ENCODE results near the gene ERBIN. TPM values are rescaled to one million over a fixed set of nuclear protein-coding genes. Genes with fewer than 3 reads are reported as not detected.
A peak's percentile ranks its signal among the peaks of the same experiment; 100 is the strongest.
"Not testable (repeated sequence)": the region's sequence is repeated elsewhere in the genome, so short reads cannot be mapped to it uniquely, and the experiment has no call there.

Gene ERBIN, protein sequence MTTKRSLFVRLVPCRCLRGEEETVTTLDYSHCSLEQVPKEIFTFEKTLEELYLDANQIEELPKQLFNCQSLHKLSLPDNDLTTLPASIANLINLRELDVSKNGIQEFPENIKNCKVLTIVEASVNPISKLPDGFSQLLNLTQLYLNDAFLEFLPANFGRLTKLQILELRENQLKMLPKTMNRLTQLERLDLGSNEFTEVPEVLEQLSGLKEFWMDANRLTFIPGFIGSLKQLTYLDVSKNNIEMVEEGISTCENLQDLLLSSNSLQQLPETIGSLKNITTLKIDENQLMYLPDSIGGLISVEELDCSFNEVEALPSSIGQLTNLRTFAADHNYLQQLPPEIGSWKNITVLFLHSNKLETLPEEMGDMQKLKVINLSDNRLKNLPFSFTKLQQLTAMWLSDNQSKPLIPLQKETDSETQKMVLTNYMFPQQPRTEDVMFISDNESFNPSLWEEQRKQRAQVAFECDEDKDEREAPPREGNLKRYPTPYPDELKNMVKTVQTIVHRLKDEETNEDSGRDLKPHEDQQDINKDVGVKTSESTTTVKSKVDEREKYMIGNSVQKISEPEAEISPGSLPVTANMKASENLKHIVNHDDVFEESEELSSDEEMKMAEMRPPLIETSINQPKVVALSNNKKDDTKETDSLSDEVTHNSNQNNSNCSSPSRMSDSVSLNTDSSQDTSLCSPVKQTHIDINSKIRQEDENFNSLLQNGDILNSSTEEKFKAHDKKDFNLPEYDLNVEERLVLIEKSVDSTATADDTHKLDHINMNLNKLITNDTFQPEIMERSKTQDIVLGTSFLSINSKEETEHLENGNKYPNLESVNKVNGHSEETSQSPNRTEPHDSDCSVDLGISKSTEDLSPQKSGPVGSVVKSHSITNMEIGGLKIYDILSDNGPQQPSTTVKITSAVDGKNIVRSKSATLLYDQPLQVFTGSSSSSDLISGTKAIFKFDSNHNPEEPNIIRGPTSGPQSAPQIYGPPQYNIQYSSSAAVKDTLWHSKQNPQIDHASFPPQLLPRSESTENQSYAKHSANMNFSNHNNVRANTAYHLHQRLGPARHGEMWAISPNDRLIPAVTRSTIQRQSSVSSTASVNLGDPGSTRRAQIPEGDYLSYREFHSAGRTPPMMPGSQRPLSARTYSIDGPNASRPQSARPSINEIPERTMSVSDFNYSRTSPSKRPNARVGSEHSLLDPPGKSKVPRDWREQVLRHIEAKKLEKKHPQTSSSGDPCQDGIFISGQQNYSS (N-terminal part only)
- polyA plus RNA-seq (2013, experiment 1 of 4) = 34.4 TPM
- polyA plus RNA-seq (2013, experiment 2 of 4) = 40.2 TPM
- polyA plus RNA-seq (2013, experiment 3 of 4) = 26.7 TPM
- 30.6 TPM for polyA plus RNA-seq (2013, experiment 4 of 4)

DNA sequence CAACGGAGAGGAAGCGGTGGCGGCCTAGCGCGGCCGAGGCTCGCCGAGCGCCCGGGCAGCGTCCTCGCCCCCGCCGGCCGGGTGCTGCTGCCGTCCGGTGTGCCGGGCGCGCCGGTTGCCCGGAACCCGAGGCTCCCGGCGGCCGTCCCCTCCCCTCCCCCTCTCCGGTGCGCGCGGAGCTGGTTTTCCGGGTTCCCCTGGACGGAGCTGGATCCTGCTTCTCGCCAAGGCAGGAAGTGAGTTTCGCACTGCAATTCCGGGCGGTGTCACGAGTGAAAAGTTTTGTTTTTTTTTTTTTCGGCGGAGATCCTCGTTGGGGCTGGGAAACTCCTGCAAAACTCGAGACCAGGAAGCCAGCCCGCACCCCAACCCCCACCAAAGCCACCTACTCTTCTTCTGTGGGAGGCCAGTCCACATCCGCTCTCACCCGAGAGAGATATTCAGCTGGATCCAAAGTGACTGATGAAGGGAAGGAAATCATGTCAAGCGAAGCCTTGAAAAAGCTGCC, at the start of gene ERBIN:
ERBIN (plus strand) TSS at position 300 of the 508 bp plus-strand sequence. CDS start 66,144 bp downstream, outside the sequence.
- Histone ChIP-seq H3K4me3 (ENCODE audit: insufficient read depth, low read depth, low read length) (peak within 1 kb of the TSS; percentile 80), H3K27me3 (ENCODE audit: control insufficient read depth, insufficient read depth, low read length, poor library complexity, severe bottlenecking) (peaks cover 16% of the 10 kb centered on the region), H3K27ac (ENCODE audit: insufficient read depth, low read depth, low read length, poor library complexity, severe bottlenecking) (peak within 1 kb of the TSS; percentile 97), H3K36me3 (ENCODE audit: control insufficient read depth, insufficient read depth, low read length) (no peaks in the 10 kb centered on the region), H3K4me1 (ENCODE audit: control insufficient read depth, insufficient read depth, low read length) (peaks cover 8% of the 10 kb centered on the region), H3K9me3 (ENCODE audit: control insufficient read depth, low read length) (no peaks in the 10 kb centered on the region)
- WGBS, 2 experiments = 0% methylated on average over 45 of the region's 45 CpGs

DNA sequence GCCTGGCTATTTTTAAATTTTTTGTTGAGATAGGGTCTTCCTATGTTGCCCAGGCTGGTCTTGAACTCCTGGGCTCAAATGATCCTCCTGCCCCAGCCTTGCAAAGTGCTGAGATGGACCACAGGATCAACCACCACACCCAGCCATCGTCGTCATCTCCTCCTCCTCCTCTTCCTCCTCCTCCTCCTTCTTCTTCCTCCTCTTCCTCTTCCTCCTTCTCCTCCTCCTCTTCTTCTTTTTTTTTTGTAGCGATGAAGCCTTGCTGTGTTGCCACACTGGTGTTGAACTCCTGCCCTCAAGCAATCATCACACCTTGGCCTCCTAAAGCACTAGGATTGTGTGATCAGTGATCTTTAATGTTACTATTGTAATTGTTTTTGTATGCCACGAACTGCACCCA, 49.4 kb upstream of the ERBIN start:
- 82 to 95% methylated on average over 4 of the region's 4 CpGs for WGBS, 2 experiments
- Histone ChIP-seq H3K27ac (ENCODE audit: insufficient read depth, low read depth, low read length, poor library complexity, severe bottlenecking) (no peak overlapping the region), H3K4me3 (ENCODE audit: insufficient read depth, low read depth, low read length) (no peak overlapping the region), H3K9me3 (ENCODE audit: control insufficient read depth, low read length) (no peaks in the 10 kb centered on the region), H3K4me1 (ENCODE audit: control insufficient read depth, insufficient read depth, low read length) (no peaks in the 10 kb centered on the region), H3K36me3 (ENCODE audit: control insufficient read depth, insufficient read depth, low read length) (no peaks in the 10 kb centered on the region), H3K27me3 (ENCODE audit: control insufficient read depth, insufficient read depth, low read length, poor library complexity, severe bottlenecking) (no peaks in the 10 kb centered on the region)

DNA sequence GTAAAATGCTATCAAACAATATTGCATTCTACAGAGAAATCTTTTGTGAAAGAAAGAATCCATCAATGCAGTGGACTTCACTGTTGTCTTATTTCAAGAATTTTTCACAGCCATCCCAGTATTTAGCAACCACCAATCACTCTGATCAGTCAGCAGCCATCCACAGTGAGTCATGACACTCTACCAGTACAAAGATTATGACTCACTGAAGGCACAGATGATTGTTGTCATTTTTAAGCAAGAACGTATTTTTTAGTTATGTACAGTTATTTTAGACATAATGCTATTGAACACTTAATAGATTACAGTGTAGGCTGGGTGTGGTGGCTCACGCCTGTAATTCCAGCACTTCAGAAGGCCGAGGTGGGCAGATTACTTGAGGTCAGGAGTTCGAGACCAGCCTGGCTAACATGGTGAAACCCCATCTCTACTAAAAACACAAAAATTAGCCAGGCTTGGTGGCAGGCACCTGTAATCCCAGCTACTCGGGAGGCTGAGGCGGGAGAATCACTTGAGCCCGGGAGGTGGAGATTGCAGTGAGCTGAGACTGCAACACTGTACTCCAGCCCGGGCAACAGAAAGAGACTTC, 46.6 kb upstream of the ERBIN start:
- not testable (repeated sequence) for H3K4me1 ChIP-seq (ENCODE audit: control insufficient read depth, insufficient read depth, low read length); H3K27me3 ChIP-seq (ENCODE audit: control insufficient read depth, insufficient read depth, low read length, poor library complexity, severe bottlenecking); H3K27ac ChIP-seq (ENCODE audit: insufficient read depth, low read depth, low read length, poor library complexity, severe bottlenecking); H3K9me3 ChIP-seq (ENCODE audit: control insufficient read depth, low read length); H3K4me3 ChIP-seq (ENCODE audit: insufficient read depth, low read depth, low read length); H3K36me3 ChIP-seq (ENCODE audit: control insufficient read depth, insufficient read depth, low read length)
- 84 to 86% methylated on average over 7 of the region's 8 CpGs for WGBS, 2 experiments

DNA sequence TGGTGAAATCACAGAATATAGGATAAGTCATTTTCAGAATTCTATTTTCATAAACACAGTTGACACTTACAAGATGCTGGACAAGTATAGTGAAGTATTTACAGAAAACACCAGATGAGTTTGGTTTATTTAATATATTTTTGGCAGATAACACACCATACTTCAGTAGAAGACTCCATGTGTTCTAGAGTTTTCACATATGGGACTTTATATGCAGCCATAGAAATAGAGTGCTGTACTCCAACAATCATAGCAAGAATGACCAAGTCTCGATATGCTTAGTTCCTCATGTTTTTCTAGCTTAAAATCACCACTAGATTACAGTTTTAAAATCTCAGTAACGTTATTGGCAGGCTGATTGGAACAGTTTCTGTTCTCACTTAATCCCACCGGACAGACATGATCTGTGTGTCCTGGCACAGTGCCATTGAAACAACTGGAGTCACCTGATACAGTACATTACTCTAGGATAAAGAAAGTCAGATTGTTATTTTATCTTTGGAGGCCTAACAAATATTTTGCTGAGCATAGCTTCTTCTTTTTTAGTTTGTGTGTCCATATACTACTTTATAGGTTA, 45.8 kb upstream of the ERBIN start:
- Histone ChIP-seq H3K4me1 (ENCODE audit: control insufficient read depth, insufficient read depth, low read length) (no peaks in the 10 kb centered on the region), H3K4me3 (ENCODE audit: insufficient read depth, low read depth, low read length) (no peak overlapping the region), H3K36me3 (ENCODE audit: control insufficient read depth, insufficient read depth, low read length) (no peaks in the 10 kb centered on the region), H3K9me3 (ENCODE audit: control insufficient read depth, low read length) (no peaks in the 10 kb centered on the region), H3K27ac (ENCODE audit: insufficient read depth, low read depth, low read length, poor library complexity, severe bottlenecking) (no peak overlapping the region), H3K27me3 (ENCODE audit: control insufficient read depth, insufficient read depth, low read length, poor library complexity, severe bottlenecking) (no peaks in the 10 kb centered on the region)
- 88 to 95% methylated on average over 3 of the region's 3 CpGs for WGBS, 2 experiments

DNA sequence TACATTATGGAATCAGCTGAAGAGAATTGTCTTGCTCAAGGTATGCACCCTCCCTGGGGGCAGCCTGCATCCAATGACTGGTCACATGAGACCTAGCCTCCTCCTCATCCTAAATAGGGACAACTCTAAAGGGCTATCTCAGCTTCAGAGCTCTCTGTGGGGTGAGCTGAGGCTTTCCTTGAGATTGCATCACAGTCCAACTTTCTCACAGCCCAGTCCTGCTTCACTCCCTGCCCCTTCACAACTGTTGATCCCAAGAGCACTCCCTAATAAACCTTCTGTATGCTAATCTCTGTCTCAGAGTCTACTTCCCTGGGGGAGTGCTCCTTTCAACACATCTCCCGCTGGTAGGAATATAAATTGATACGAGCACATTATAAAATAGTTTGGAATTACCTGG, 44.1 kb upstream of the ERBIN start:
- H3K36me3 ChIP-seq (ENCODE audit: control insufficient read depth, insufficient read depth, low read length) = no peaks in the 10 kb centered on the region
- no peaks in the 10 kb centered on the region for H3K9me3 ChIP-seq (ENCODE audit: control insufficient read depth, low read length)
- no peak overlapping the region for H3K4me3 ChIP-seq (ENCODE audit: insufficient read depth, low read depth, low read length)
- 95 to 97% methylated on average over 2 of the region's 2 CpGs for WGBS, 2 experiments
- H3K27me3 ChIP-seq (ENCODE audit: control insufficient read depth, insufficient read depth, low read length, poor library complexity, severe bottlenecking) = no peaks in the 10 kb centered on the region
- no peak overlapping the region for H3K27ac ChIP-seq (ENCODE audit: insufficient read depth, low read depth, low read length, poor library complexity, severe bottlenecking)
- H3K4me1 ChIP-seq (ENCODE audit: control insufficient read depth, insufficient read depth, low read length) = no peaks in the 10 kb centered on the region

DNA sequence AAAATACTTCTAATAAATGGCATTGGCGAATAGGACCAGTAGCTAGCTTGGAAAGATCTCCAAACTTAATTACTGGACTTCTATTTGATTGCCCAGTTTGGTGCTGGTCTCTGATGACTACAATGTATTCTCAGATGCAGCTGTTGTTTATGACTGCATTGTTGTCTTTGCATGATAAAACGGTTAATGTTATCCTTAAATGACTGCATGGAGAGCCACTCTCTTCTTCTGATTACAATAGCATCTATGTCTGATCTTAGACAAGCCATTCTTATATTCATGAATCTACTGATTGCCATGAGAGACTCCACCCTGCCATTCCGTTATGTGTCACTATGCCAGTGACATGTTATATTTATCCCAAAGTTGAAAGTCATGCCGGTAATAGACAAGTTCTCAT, 42.9 kb upstream of the ERBIN start:
- Histone ChIP-seq H3K4me1 (ENCODE audit: control insufficient read depth, insufficient read depth, low read length) (no peaks in the 10 kb centered on the region), H3K36me3 (ENCODE audit: control insufficient read depth, insufficient read depth, low read length) (no peaks in the 10 kb centered on the region), H3K27ac (ENCODE audit: insufficient read depth, low read depth, low read length, poor library complexity, severe bottlenecking) (no peak overlapping the region), H3K27me3 (ENCODE audit: control insufficient read depth, insufficient read depth, low read length, poor library complexity, severe bottlenecking) (no peaks in the 10 kb centered on the region), H3K4me3 (ENCODE audit: insufficient read depth, low read depth, low read length) (no peak overlapping the region), H3K9me3 (ENCODE audit: control insufficient read depth, low read length) (no peaks in the 10 kb centered on the region)
- WGBS, 2 experiments = 93 to 97% methylated on average over 4 of the region's 4 CpGs

DNA sequence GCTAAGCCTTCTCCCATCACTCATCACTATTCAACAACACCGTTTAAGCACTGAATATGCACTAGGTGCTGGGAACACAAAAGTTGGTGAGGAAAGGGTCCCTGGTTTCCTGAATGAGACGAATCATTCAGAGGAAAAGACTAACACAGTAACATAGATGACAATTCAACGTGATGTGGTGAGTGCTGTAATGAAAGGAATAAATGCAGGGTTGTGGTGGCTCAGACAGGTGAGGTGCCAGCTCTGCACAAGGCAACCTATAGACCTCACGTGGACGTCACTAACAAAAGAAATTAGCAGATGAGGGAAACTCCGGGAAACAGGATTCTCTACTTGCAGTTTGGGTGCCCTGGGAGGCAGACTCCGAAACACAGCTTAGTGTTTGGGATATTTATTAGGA, 40.0 kb upstream of the ERBIN start:
- no peak overlapping the region for H3K27ac ChIP-seq (ENCODE audit: insufficient read depth, low read depth, low read length, poor library complexity, severe bottlenecking)
- no peaks in the 10 kb centered on the region for H3K36me3 ChIP-seq (ENCODE audit: control insufficient read depth, insufficient read depth, low read length)
- 83 to 87% methylated on average over 7 of the region's 7 CpGs for WGBS, 2 experiments
- H3K4me1 ChIP-seq (ENCODE audit: control insufficient read depth, insufficient read depth, low read length) = no peaks in the 10 kb centered on the region
- no peak overlapping the region for H3K4me3 ChIP-seq (ENCODE audit: insufficient read depth, low read depth, low read length)
- no peaks in the 10 kb centered on the region for H3K9me3 ChIP-seq (ENCODE audit: control insufficient read depth, low read length)
- no peaks in the 10 kb centered on the region for H3K27me3 ChIP-seq (ENCODE audit: control insufficient read depth, insufficient read depth, low read length, poor library complexity, severe bottlenecking)

DNA sequence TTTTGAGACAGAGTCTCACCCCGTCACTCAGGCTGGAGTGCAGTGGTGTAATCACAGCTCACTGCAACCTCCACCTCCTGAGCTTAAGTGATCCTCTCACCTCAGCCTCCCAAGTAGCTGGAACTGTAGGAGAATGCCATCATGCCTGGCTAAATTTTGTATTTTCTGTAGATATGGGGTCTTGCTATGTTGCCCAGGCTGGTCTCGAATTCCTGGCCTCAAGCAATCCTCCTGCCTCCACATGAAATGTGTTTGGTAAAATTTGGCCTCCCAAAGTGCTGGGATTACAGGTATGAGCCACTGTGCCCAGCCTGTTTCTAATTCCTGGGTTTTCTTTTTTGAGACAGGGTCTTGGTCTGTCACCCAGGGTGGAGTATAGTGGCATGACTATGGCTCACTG, 34.4 kb upstream of the ERBIN start:
- WGBS, 2 experiments = 76 to 91% methylated on average over 2 of the region's 2 CpGs
- not testable (repeated sequence) for H3K4me1 ChIP-seq (ENCODE audit: control insufficient read depth, insufficient read depth, low read length); H3K4me3 ChIP-seq (ENCODE audit: insufficient read depth, low read depth, low read length); H3K27me3 ChIP-seq (ENCODE audit: control insufficient read depth, insufficient read depth, low read length, poor library complexity, severe bottlenecking); H3K36me3 ChIP-seq (ENCODE audit: control insufficient read depth, insufficient read depth, low read length); H3K27ac ChIP-seq (ENCODE audit: insufficient read depth, low read depth, low read length, poor library complexity, severe bottlenecking); H3K9me3 ChIP-seq (ENCODE audit: control insufficient read depth, low read length)

DNA sequence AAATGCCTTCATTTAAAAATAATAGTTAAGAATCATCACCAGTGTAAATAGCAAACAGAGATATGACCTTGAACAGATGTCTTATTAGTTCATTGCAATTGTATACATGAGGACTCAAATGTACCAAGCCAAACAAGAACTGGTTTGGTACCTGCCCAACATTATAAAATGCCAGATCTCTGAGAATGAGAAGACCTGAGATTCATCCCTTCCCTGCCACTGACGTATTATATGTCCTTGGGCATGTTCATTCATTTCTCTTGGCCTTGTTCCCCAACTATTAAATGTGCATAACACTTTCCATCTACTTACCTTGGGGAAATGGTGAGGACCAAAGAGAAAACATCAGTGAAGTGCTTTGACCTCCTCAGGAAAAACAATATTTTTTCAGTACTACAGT, 33.6 kb upstream of the ERBIN start:
- Histone ChIP-seq H3K27me3 (ENCODE audit: control insufficient read depth, insufficient read depth, low read length, poor library complexity, severe bottlenecking) (no peaks in the 10 kb centered on the region), H3K36me3 (ENCODE audit: control insufficient read depth, insufficient read depth, low read length) (no peaks in the 10 kb centered on the region), H3K4me1 (ENCODE audit: control insufficient read depth, insufficient read depth, low read length) (no peaks in the 10 kb centered on the region), H3K27ac (ENCODE audit: insufficient read depth, low read depth, low read length, poor library complexity, severe bottlenecking) (no peak overlapping the region), H3K9me3 (ENCODE audit: control insufficient read depth, low read length) (no peaks in the 10 kb centered on the region), H3K4me3 (ENCODE audit: insufficient read depth, low read depth, low read length) (no peak overlapping the region)
- 95 to 100% methylated on average over 1 of the region's 1 CpG for WGBS, 2 experiments

All from ectodermal cell (in vitro differentiated cells).